A673 (cell line): ENCODE data around the gene CPED1. TPM values are rescaled to one million over a fixed set of nuclear protein-coding genes. Genes with fewer than 3 reads are reported as not detected.

Source experiments
- BruUV-seq: library from RNA; stranded (reverse); fragments of 400-500 nt; replicated peaks from 2 replicates; lab custom pipeline; 2021; lab: Mats Ljungman, UMichigan
- CTCF ChIA-PET: fragments of 300-600 bp; sonication (Branson Sonifier 250); formaldehyde crosslinking; loops from one replicate; lab custom pipeline; 2022; ENCODE audit warnings: antibody characterized with exemption; lab: Charles Lee
- POLR2A ChIA-PET: fragments of 300-600 bp; sonication (Branson Sonifier 250); formaldehyde crosslinking; loops from one replicate; lab custom pipeline; 2022; ENCODE audit warnings: antibody characterized with exemption; ENCODE audit not compliant: low non-redundant PET; lab: Charles Lee
- DNase-seq: peaks from one replicate; pipeline ENCODE4 v3.0.0-alpha.2; 2015; ENCODE audit warnings: low spot score
- H3K27ac ChIP-seq: fragments of 200-600 bp; sonication (generic); 2 replicates; pipeline ENCODE4 v1.5.1; 2016; ENCODE audit warnings: mixed run types, low read depth, mild to moderate bottlenecking, mixed read lengths, antibody characterized with exemption, low read length; ENCODE audit not compliant: poor library complexity, severe bottlenecking
- H3K27me3 ChIP-seq: fragments of 200-600 bp; sonication (generic); replicated peaks from 2 replicates; pipeline ENCODE4 v1.6.1; 2017; ENCODE audit warnings: mixed run types, low read depth, mild to moderate bottlenecking, mixed read lengths, antibody characterized with exemption, low read length; ENCODE audit not compliant: insufficient read depth, poor library complexity
- H3K36me3 ChIP-seq: fragments of 200-600 bp; sonication (generic); 2 replicates; pipeline ENCODE4 v1.6.1; 2016; ENCODE audit warnings: mixed run types, mild to moderate bottlenecking, mixed read lengths, antibody characterized with exemption, low read length; ENCODE audit not compliant: insufficient read depth, poor library complexity, severe bottlenecking
- H3K4me1 ChIP-seq: fragments of 200-600 bp; sonication (generic); 2 replicates; pipeline ENCODE4 v1.6.1; 2017; ENCODE audit warnings: mixed run types, mild to moderate bottlenecking, mixed read lengths, antibody characterized with exemption, low read length; ENCODE audit not compliant: insufficient read depth, poor library complexity, severe bottlenecking
- H3K4me3 ChIP-seq: fragments of 200-600 bp; sonication (generic); 2 replicates; pipeline ENCODE4 v1.5.1; 2016; ENCODE audit warnings: low read depth, mixed run types, mild to moderate bottlenecking, mixed read lengths, low read length; ENCODE audit not compliant: poor library complexity, severe bottlenecking
- H3K9me3 ChIP-seq: fragments of 200-600 bp; sonication (generic); 2 replicates; pipeline ENCODE4 v1.6.1; 2016; ENCODE audit warnings: mixed run types, low read depth, mild to moderate bottlenecking, mixed read lengths, antibody characterized with exemption, low read length; ENCODE audit not compliant: poor library complexity, severe bottlenecking
- CTCF ChIP-seq: fragments of 300-800, 200-600 bp; sonication (generic); conservative IDR thresholded peaks from 2 replicates; pipeline ENCODE4 v1.5.1; 2017; ENCODE audit warnings: low read depth, mild to moderate bottlenecking, antibody characterized with exemption, low read length, moderate library complexity, mixed read lengths
- EZH2 ChIP-seq: fragments of 200-600 bp; sonication (generic); IDR thresholded peaks from 2 replicates; pipeline ENCODE4 v1.6.1; 2017; ENCODE audit warnings: borderline replicate concordance, low read depth, mild to moderate bottlenecking, mixed read lengths, antibody characterized with exemption, low read length; ENCODE audit not compliant: poor library complexity, severe bottlenecking
- intact Hi-C: fragments of 100-400 bp; cut with micrococcal nuclease; formaldehyde crosslinking; loops from one replicate; pipeline ENCODE4 v1.10.0; 2022; ENCODE audit not compliant: unreplicated experiment
- total RNA-seq: library from RNA; stranded (reverse); gene quantifications from 2 replicates; pipeline ENCODE4 v1.2.3, GENCODE V29; 2021

The CPED1 gene
- total RNA-seq, 1 experiment from 2014 or later = 0.15 TPM

GRCh38 chr7:120973849-120974248, 14.7 kb upstream of the CPED1 start:
- H3K27me3 ChIP-seq = no peaks in the 10 kb centered on the region
- CTCF ChIA-PET = no interaction called here
- no peak overlapping the region for H3K27ac ChIP-seq
- H3K36me3 ChIP-seq = peaks cover 40% of the 10 kb centered on the region
- POLR2A ChIA-PET = no interaction called here
- intact Hi-C loops = no loop called here
- no peak for DNase-seq
- H3K4me1 ChIP-seq = no peaks in the 10 kb centered on the region
- H3K9me3 ChIP-seq = no peaks in the 10 kb centered on the region
- H3K4me3 ChIP-seq = no peak overlapping the region
- TF ChIP-seq EZH2 (no peak), CTCF (no peak)
- no TSS peak for BruUV-seq

- BruUV-seq = no TSS peak
- no peak for TF ChIP-seq EZH2
- no peak for TF ChIP-seq CTCF
- CTCF ChIA-PET = interaction anchor here (0.7 kb wide), 1 partner anchor 17 kb away, joined by 3 read pairs; no protein-coding TSS in a partner anchor
- Histone ChIP-seq H3K9me3 (no peaks in the 10 kb centered on the region), H3K36me3 (peaks cover 5% of the 10 kb centered on the region), H3K4me1 (no peaks in the 10 kb centered on the region), H3K27ac (no peak overlapping the region), H3K4me3 (no peak overlapping the region), H3K27me3 (no peaks in the 10 kb centered on the region)
- POLR2A ChIA-PET = no interaction called here
- DNase-seq = no peak
- intact Hi-C loops = loop anchor here (10.0 kb wide), 1 partner anchor 355 kb away; no protein-coding TSS in a partner anchor
These were observed 8.6 kb upstream of the CPED1 start for GRCh38 chr7:120979765-120980499.

GRCh38 chr7:120981117-120981516, 7.4 kb upstream of the CPED1 start:
- Histone ChIP-seq H3K4me1 (no peaks in the 10 kb centered on the region), H3K27ac (no peak overlapping the region), H3K27me3 (no peaks in the 10 kb centered on the region), H3K9me3 (no peaks in the 10 kb centered on the region), H3K36me3 (no peaks in the 10 kb centered on the region), H3K4me3 (no peak overlapping the region)
- TF ChIP-seq EZH2 = no peak
- TF ChIP-seq CTCF = no peak
- intact Hi-C loops = loop anchor here (10.0 kb wide), 1 partner anchor 354 kb away; no protein-coding TSS in a partner anchor
- POLR2A ChIA-PET = no interaction called here
- DNase-seq = no peak
- CTCF ChIA-PET = no interaction called here
- BruUV-seq = no TSS peak
